ENCODE data around the gene ATP5F1E.

DNA sequence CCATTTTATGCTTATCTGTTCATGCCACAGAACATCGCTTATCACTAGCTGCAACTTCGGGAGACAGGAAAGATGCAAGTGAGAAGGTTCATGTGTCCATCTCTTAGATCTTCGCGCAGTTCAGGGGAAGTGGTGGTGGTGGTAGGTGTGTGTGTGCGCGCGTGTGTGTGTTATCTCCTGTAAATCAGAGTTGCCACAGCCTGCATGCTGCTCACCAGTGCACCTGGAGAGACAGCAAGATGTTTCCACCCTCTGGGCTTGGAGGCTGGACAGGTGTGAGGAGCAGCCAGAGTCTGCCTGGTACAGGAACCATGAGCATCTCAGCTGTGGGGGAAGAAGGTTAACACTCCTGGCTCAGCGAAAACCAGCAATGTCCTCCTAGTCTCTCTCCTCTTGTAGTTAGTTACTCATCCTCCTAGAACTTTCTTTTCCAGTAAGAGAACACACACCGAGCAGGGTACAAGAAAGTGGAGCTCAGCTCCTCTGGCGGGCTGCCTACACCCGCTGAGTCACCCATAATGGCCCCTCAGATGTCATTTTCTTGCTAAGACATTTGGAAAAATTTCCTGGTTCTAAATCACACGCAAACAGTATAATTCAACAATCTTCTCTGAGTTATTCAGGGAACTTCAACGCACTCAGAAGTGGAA lies 18.1 kb downstream of the ATP5F1E start:
- TF ChIP-seq, protein P1, sequence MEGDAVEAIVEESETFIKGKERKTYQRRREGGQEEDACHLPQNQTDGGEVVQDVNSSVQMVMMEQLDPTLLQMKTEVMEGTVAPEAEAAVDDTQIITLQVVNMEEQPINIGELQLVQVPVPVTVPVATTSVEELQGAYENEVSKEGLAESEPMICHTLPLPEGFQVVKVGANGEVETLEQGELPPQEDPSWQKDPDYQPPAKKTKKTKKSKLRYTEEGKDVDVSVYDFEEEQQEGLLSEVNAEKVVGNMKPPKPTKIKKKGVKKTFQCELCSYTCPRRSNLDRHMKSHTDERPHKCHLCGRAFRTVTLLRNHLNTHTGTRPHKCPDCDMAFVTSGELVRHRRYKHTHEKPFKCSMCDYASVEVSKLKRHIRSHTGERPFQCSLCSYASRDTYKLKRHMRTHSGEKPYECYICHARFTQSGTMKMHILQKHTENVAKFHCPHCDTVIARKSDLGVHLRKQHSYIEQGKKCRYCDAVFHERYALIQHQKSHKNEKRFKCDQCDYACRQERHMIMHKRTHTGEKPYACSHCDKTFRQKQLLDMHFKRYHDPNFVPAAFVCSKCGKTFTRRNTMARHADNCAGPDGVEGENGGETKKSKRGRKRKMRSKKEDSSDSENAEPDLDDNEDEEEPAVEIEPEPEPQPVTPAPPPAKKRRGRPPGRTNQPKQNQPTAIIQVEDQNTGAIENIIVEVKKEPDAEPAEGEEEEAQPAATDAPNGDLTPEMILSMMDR (IDR thresholded peaks at IDR 0.05): no peak
- TF ChIP-seq EP300 (IDR thresholded peaks at IDR 0.05) (no peak), POLR2A (IDR thresholded peaks at IDR 0.05) (no peak)
